Muscle layer of duodenum (tissue), 2 donors: Measurements from ENCODE around the gene CBLN1.

ENCODE experiments used
- H3K27ac ChIP-seq: one replicate; pipeline ENCODE4 v1.7.0; 2013; ENCODE audit warnings: mild to moderate bottlenecking, low read length
- H3K27me3 ChIP-seq: one replicate; pipeline ENCODE4 v1.7.0; 2013; ENCODE audit warnings: low read depth, mild to moderate bottlenecking, control low read depth, low read length
- H3K36me3 ChIP-seq, 2 donors: one replicate each; pipeline ENCODE4 v1.7.0; 2013; ENCODE audit warnings: low read length in 2 of 2, control low read depth in 1 of 2, mild to moderate bottlenecking in 1 of 2; ENCODE audit not compliant: insufficient read depth in 2 of 2, control insufficient read depth in 1 of 2
- H3K4me1 ChIP-seq, 2 donors: one replicate each; pipeline ENCODE4 v1.7.0; 2013; ENCODE audit warnings: low read length in 2 of 2, mild to moderate bottlenecking in 2 of 2, control low read depth in 1 of 2, moderate library complexity in 1 of 2; ENCODE audit not compliant: insufficient read depth in 2 of 2, control insufficient read depth in 1 of 2
- H3K4me3 ChIP-seq, 2 donors: one replicate each; pipeline ENCODE4 v1.7.0; 2013; ENCODE audit warnings: low read length in 2 of 2, low read depth in 1 of 2, mild to moderate bottlenecking in 1 of 2
- H3K9me3 ChIP-seq, 2 donors: one replicate each; pipeline ENCODE4 v1.7.0; 2013; ENCODE audit warnings: low read length in 2 of 2, control low read depth in 1 of 2, mild to moderate bottlenecking in 1 of 2; ENCODE audit not compliant: control insufficient read depth in 1 of 2
- donor health status: healthy.

CBLN1 gene

GRCh38 chr16:49276646-49277385 lies 4.8 kb downstream of the CBLN1 start:
- Histone ChIP-seq H3K4me1 (peaks cover 0 to 54% of the 10 kb centered on the region in 2 donors), H3K27me3 (peaks cover 83% of the 10 kb centered on the region), H3K27ac (no peak overlapping the region), H3K36me3 (no peaks in the 10 kb centered on the region), H3K9me3 (no peaks in the 10 kb centered on the region), H3K4me3 (peak overlapping the region in 1 of 2 donors; percentile 44)

GRCh38 chr16:49275870-49276269 lies 5.8 kb downstream of the CBLN1 start:
- peaks cover 80% of the 10 kb centered on the region for H3K27me3 ChIP-seq
- no peaks in the 10 kb centered on the region for H3K9me3 ChIP-seq
- H3K36me3 ChIP-seq: no peaks in the 10 kb centered on the region
- H3K4me3 ChIP-seq: no peak overlapping the region
- no peak overlapping the region for H3K27ac ChIP-seq
- peaks cover 0 to 48% of the 10 kb centered on the region in 2 donors for H3K4me1 ChIP-seq

- Histone ChIP-seq H3K36me3 (no peaks in the 10 kb centered on the region), H3K4me3 (no peak overlapping the region), H3K27me3 (peaks cover 73% of the 10 kb centered on the region)
These were observed 6.4 kb downstream of the CBLN1 start for GRCh38 chr16:49275050-49275730.

GRCh38 chr16:49274591-49274990 lies 7.0 kb downstream of the CBLN1 start:
- no peaks in the 10 kb centered on the region for H3K9me3 ChIP-seq
- no peak overlapping the region for H3K4me3 ChIP-seq
- peaks cover 0 to 36% of the 10 kb centered on the region in 2 donors for H3K4me1 ChIP-seq
- H3K27me3 ChIP-seq: peaks cover 67% of the 10 kb centered on the region
- no peak overlapping the region for H3K27ac ChIP-seq
- no peaks in the 10 kb centered on the region for H3K36me3 ChIP-seq

More at GRCh38 chr16:49275050-49275730, 6.4 kb downstream of the CBLN1 start:
- Histone ChIP-seq H3K27ac (no peak overlapping the region), H3K9me3 (no peaks in the 10 kb centered on the region), H3K4me1 (peaks cover 0 to 41% of the 10 kb centered on the region in 2 donors)

- Histone ChIP-seq H3K27me3 (peaks cover 59% of the 10 kb centered on the region), H3K4me1 (peaks cover 0 to 27% of the 10 kb centered on the region in 2 donors), H3K9me3 (no peaks in the 10 kb centered on the region), H3K36me3 (no peaks in the 10 kb centered on the region), H3K4me3 (no peak overlapping the region), H3K27ac (no peak overlapping the region)
These were observed 7.9 kb downstream of the CBLN1 start for GRCh38 chr16:49273771-49274170.

- Histone ChIP-seq H3K36me3 (no peaks in the 10 kb centered on the region), H3K4me3 (no peak overlapping the region), H3K4me1 (peaks cover 0 to 7% of the 10 kb centered on the region in 2 donors), H3K27ac (no peak overlapping the region), H3K9me3 (no peaks in the 10 kb centered on the region), H3K27me3 (peaks cover 35% of the 10 kb centered on the region)
These were observed 10.3 kb downstream of the CBLN1 start for GRCh38 chr16:49271363-49271762.

- no peak overlapping the region for H3K27ac ChIP-seq
- no peaks in the 10 kb centered on the region for H3K9me3 ChIP-seq
- peaks cover 14% of the 10 kb centered on the region for H3K27me3 ChIP-seq
- H3K36me3 ChIP-seq: no peaks in the 10 kb centered on the region
- no peak overlapping the region for H3K4me3 ChIP-seq
- H3K4me1 ChIP-seq: no peaks in the 10 kb centered on the region
These were observed 12.4 kb downstream of the CBLN1 start for GRCh38 chr16:49269201-49269600.

- Histone ChIP-seq H3K27ac (no peak overlapping the region), H3K27me3 (peaks cover 9% of the 10 kb centered on the region), H3K9me3 (no peaks in the 10 kb centered on the region), H3K4me3 (no peak overlapping the region), H3K4me1 (no peaks in the 10 kb centered on the region), H3K36me3 (no peaks in the 10 kb centered on the region)
These were observed 13.0 kb downstream of the CBLN1 start for GRCh38 chr16:49268667-49269066.

- Histone ChIP-seq H3K4me1 (no peaks in the 10 kb centered on the region), H3K9me3 (peaks cover 0 to 2% of the 10 kb centered on the region in 2 donors), H3K36me3 (no peaks in the 10 kb centered on the region), H3K27ac (no peak overlapping the region), H3K27me3 (no peaks in the 10 kb centered on the region), H3K4me3 (no peak overlapping the region)
These were observed 19.1 kb downstream of the CBLN1 start for GRCh38 chr16:49262501-49262900.

- no peak overlapping the region for H3K27ac ChIP-seq
- no peak overlapping the region for H3K4me3 ChIP-seq
- H3K27me3 ChIP-seq: no peaks in the 10 kb centered on the region
- no peaks in the 10 kb centered on the region for H3K4me1 ChIP-seq
- peaks cover 0 to 5% of the 10 kb centered on the region in 2 donors for H3K9me3 ChIP-seq
- no peaks in the 10 kb centered on the region for H3K36me3 ChIP-seq
These were observed 19.7 kb downstream of the CBLN1 start for GRCh38 chr16:49261930-49262329.

- Histone ChIP-seq H3K4me1 (no peaks in the 10 kb centered on the region), H3K27ac (no peak overlapping the region), H3K27me3 (no peaks in the 10 kb centered on the region), H3K9me3 (peaks cover 0 to 5% of the 10 kb centered on the region in 2 donors), H3K4me3 (no peak overlapping the region), H3K36me3 (no peaks in the 10 kb centered on the region)
These were observed 20.6 kb downstream of the CBLN1 start for GRCh38 chr16:49260956-49261530.
